ENCODE results near the gene CST1.
"Not testable (repeated sequence)": the region's sequence is repeated elsewhere in the genome, so short reads cannot be mapped to it uniquely, and the experiment has no call there.

Gene CST1

GRCh38 chr20:23773579-23773978 lies 22.8 kb upstream of the CST1 start:
- H3K36me3 ChIP-seq (ENCODE audit: control insufficient read depth, insufficient read depth, low read length, severe bottlenecking): no peaks in the 10 kb centered on the region
- H3K27me3 ChIP-seq (replicated peaks; ENCODE audit: control insufficient read depth, insufficient read depth, low read length): peaks cover 54% of the 10 kb centered on the region
- peaks cover 13% of the 10 kb centered on the region for H3K4me1 ChIP-seq (ENCODE audit: control insufficient read depth, insufficient read depth, low read length)
- no peak overlapping the region for H3K4me3 ChIP-seq (ENCODE audit: low read length)
- no peak for DNase-seq (ENCODE audit: low read depth)
- no peak overlapping the region for H3K9ac ChIP-seq (ENCODE audit: low read length)
- no peaks in the 10 kb centered on the region for H3K9me3 ChIP-seq (ENCODE audit: control insufficient read depth, low read length)

- no peak for DNase-seq (ENCODE audit: low read depth)
- H3K36me3 ChIP-seq (ENCODE audit: control insufficient read depth, insufficient read depth, low read length, severe bottlenecking): no peaks in the 10 kb centered on the region
- peaks cover 8% of the 10 kb centered on the region for H3K4me1 ChIP-seq (ENCODE audit: control insufficient read depth, insufficient read depth, low read length)
- no peak overlapping the region for H3K9ac ChIP-seq (ENCODE audit: low read length)
- no peak overlapping the region for H3K4me3 ChIP-seq (ENCODE audit: low read length)
- H3K9me3 ChIP-seq (ENCODE audit: control insufficient read depth, low read length): no peaks in the 10 kb centered on the region
- peaks cover 54% of the 10 kb centered on the region for H3K27me3 ChIP-seq (replicated peaks; ENCODE audit: control insufficient read depth, insufficient read depth, low read length)
These were observed 22.4 kb upstream of the CST1 start for GRCh38 chr20:23773127-23773526.

GRCh38 chr20:23772074-23772473 lies 21.3 kb upstream of the CST1 start:
- no peak overlapping the region for H3K9ac ChIP-seq (ENCODE audit: low read length)
- H3K4me1 ChIP-seq (ENCODE audit: control insufficient read depth, insufficient read depth, low read length): peaks cover 6% of the 10 kb centered on the region
- H3K36me3 ChIP-seq (ENCODE audit: control insufficient read depth, insufficient read depth, low read length, severe bottlenecking): no peaks in the 10 kb centered on the region
- H3K9me3 ChIP-seq (ENCODE audit: control insufficient read depth, low read length): no peaks in the 10 kb centered on the region
- H3K27me3 ChIP-seq (replicated peaks; ENCODE audit: control insufficient read depth, insufficient read depth, low read length): peaks cover 55% of the 10 kb centered on the region
- DNase-seq (ENCODE audit: low read depth): no peak
- H3K4me3 ChIP-seq (ENCODE audit: low read length): no peak overlapping the region

- DNase-seq (ENCODE audit: low read depth): no peak
- Histone ChIP-seq H3K9me3 (ENCODE audit: control insufficient read depth, low read length) (no peaks in the 10 kb centered on the region), H3K9ac (ENCODE audit: low read length) (no peak overlapping the region), H3K4me1 (ENCODE audit: control insufficient read depth, insufficient read depth, low read length) (no peaks in the 10 kb centered on the region), H3K36me3 (ENCODE audit: control insufficient read depth, insufficient read depth, low read length, severe bottlenecking) (no peaks in the 10 kb centered on the region), H3K4me3 (ENCODE audit: low read length) (no peak overlapping the region), H3K27me3 (replicated peaks; ENCODE audit: control insufficient read depth, insufficient read depth, low read length) (peaks cover 61% of the 10 kb centered on the region)
These were observed 19.6 kb upstream of the CST1 start for GRCh38 chr20:23770384-23770783.

- DNase-seq (ENCODE audit: low read depth); H3K4me3 ChIP-seq (ENCODE audit: low read length): not testable (repeated sequence)
These were observed 17.8 kb upstream of the CST1 start for GRCh38 chr20:23768520-23768919.

GRCh38 chr20:23766531-23766930 lies 15.8 kb upstream of the CST1 start:
- H3K36me3 ChIP-seq (ENCODE audit: control insufficient read depth, insufficient read depth, low read length, severe bottlenecking): no peaks in the 10 kb centered on the region
- H3K9me3 ChIP-seq (ENCODE audit: control insufficient read depth, low read length): no peaks in the 10 kb centered on the region
- H3K4me1 ChIP-seq (ENCODE audit: control insufficient read depth, insufficient read depth, low read length): no peaks in the 10 kb centered on the region
- H3K9ac ChIP-seq (ENCODE audit: low read length): no peak overlapping the region
- no peak for DNase-seq (ENCODE audit: low read depth)
- no peak overlapping the region for H3K4me3 ChIP-seq (ENCODE audit: low read length)
- peaks cover 42% of the 10 kb centered on the region for H3K27me3 ChIP-seq (replicated peaks; ENCODE audit: control insufficient read depth, insufficient read depth, low read length)

More at GRCh38 chr20:23768520-23768919, 17.8 kb upstream of the CST1 start:
- H3K36me3 ChIP-seq (ENCODE audit: control insufficient read depth, insufficient read depth, low read length, severe bottlenecking); H3K9me3 ChIP-seq (ENCODE audit: control insufficient read depth, low read length); H3K9ac ChIP-seq (ENCODE audit: low read length); H3K4me1 ChIP-seq (ENCODE audit: control insufficient read depth, insufficient read depth, low read length): not testable (repeated sequence)
- H3K27me3 ChIP-seq (replicated peaks; ENCODE audit: control insufficient read depth, insufficient read depth, low read length): peaks cover 48% of the 10 kb centered on the region

- no peaks in the 10 kb centered on the region for H3K9me3 ChIP-seq (ENCODE audit: control insufficient read depth, low read length)
- DNase-seq (ENCODE audit: low read depth): no peak
- no peak overlapping the region for H3K4me3 ChIP-seq (ENCODE audit: low read length)
- H3K36me3 ChIP-seq (ENCODE audit: control insufficient read depth, insufficient read depth, low read length, severe bottlenecking): no peaks in the 10 kb centered on the region
- no peak overlapping the region for H3K9ac ChIP-seq (ENCODE audit: low read length)
- H3K4me1 ChIP-seq (ENCODE audit: control insufficient read depth, insufficient read depth, low read length): no peaks in the 10 kb centered on the region
- peaks cover 37% of the 10 kb centered on the region for H3K27me3 ChIP-seq (replicated peaks; ENCODE audit: control insufficient read depth, insufficient read depth, low read length)
These were observed 14.8 kb upstream of the CST1 start for GRCh38 chr20:23765578-23765977.

- not testable (repeated sequence) for DNase-seq (ENCODE audit: low read depth); H3K9ac ChIP-seq (ENCODE audit: low read length); H3K9me3 ChIP-seq (ENCODE audit: control insufficient read depth, low read length); H3K36me3 ChIP-seq (ENCODE audit: control insufficient read depth, insufficient read depth, low read length, severe bottlenecking); H3K4me1 ChIP-seq (ENCODE audit: control insufficient read depth, insufficient read depth, low read length); H3K4me3 ChIP-seq (ENCODE audit: low read length)
- H3K27me3 ChIP-seq (replicated peaks; ENCODE audit: control insufficient read depth, insufficient read depth, low read length): peaks cover 42% of the 10 kb centered on the region
These were observed 13.9 kb upstream of the CST1 start for GRCh38 chr20:23764630-23765029.

GRCh38 chr20:23763345-23763744 lies 12.6 kb upstream of the CST1 start:
- DNase-seq (ENCODE audit: low read depth): no peak
- H3K4me3 ChIP-seq (ENCODE audit: low read length): no peak overlapping the region
- peaks cover 38% of the 10 kb centered on the region for H3K27me3 ChIP-seq (replicated peaks; ENCODE audit: control insufficient read depth, insufficient read depth, low read length)
- no peaks in the 10 kb centered on the region for H3K4me1 ChIP-seq (ENCODE audit: control insufficient read depth, insufficient read depth, low read length)
- no peak overlapping the region for H3K9ac ChIP-seq (ENCODE audit: low read length)
- H3K9me3 ChIP-seq (ENCODE audit: control insufficient read depth, low read length): no peaks in the 10 kb centered on the region
- H3K36me3 ChIP-seq (ENCODE audit: control insufficient read depth, insufficient read depth, low read length, severe bottlenecking): no peaks in the 10 kb centered on the region

- DNase-seq (ENCODE audit: low read depth): no peak
- Histone ChIP-seq H3K4me1 (ENCODE audit: control insufficient read depth, insufficient read depth, low read length) (peaks cover 13% of the 10 kb centered on the region), H3K36me3 (ENCODE audit: control insufficient read depth, insufficient read depth, low read length, severe bottlenecking) (no peaks in the 10 kb centered on the region), H3K27me3 (replicated peaks; ENCODE audit: control insufficient read depth, insufficient read depth, low read length) (peaks cover 25% of the 10 kb centered on the region), H3K9ac (ENCODE audit: low read length) (no peak overlapping the region), H3K9me3 (ENCODE audit: control insufficient read depth, low read length) (no peaks in the 10 kb centered on the region), H3K4me3 (ENCODE audit: low read length) (no peak overlapping the region)
These were observed 8.7 kb upstream of the CST1 start for GRCh38 chr20:23759306-23759940.

- not testable (repeated sequence) for DNase-seq (ENCODE audit: low read depth); H3K36me3 ChIP-seq (ENCODE audit: control insufficient read depth, insufficient read depth, low read length, severe bottlenecking); H3K9ac ChIP-seq (ENCODE audit: low read length); H3K27me3 ChIP-seq (replicated peaks; ENCODE audit: control insufficient read depth, insufficient read depth, low read length); H3K9me3 ChIP-seq (ENCODE audit: control insufficient read depth, low read length); H3K4me3 ChIP-seq (ENCODE audit: low read length)
- H3K4me1 ChIP-seq (ENCODE audit: control insufficient read depth, insufficient read depth, low read length): peaks cover 24% of the 10 kb centered on the region
These were observed 6.1 kb upstream of the CST1 start for GRCh38 chr20:23756792-23757191.

- peak; percentile 25 for DNase-seq (ENCODE audit: low read depth)
- H3K27me3 ChIP-seq (replicated peaks; ENCODE audit: control insufficient read depth, insufficient read depth, low read length); H3K36me3 ChIP-seq (ENCODE audit: control insufficient read depth, insufficient read depth, low read length, severe bottlenecking); H3K9ac ChIP-seq (ENCODE audit: low read length); H3K9me3 ChIP-seq (ENCODE audit: control insufficient read depth, low read length); H3K4me3 ChIP-seq (ENCODE audit: low read length): not testable (repeated sequence)
- H3K4me1 ChIP-seq (ENCODE audit: control insufficient read depth, insufficient read depth, low read length): peaks cover 24% of the 10 kb centered on the region
These were observed 4.4 kb upstream of the CST1 start for GRCh38 chr20:23755131-23755611.
